Measurements from ENCODE around the gene CLDN19.
"Not testable (repeated sequence)": the region's sequence is repeated elsewhere in the genome, so short reads cannot be mapped to it uniquely, and the experiment has no call there.

CLDN19 gene

DNA sequence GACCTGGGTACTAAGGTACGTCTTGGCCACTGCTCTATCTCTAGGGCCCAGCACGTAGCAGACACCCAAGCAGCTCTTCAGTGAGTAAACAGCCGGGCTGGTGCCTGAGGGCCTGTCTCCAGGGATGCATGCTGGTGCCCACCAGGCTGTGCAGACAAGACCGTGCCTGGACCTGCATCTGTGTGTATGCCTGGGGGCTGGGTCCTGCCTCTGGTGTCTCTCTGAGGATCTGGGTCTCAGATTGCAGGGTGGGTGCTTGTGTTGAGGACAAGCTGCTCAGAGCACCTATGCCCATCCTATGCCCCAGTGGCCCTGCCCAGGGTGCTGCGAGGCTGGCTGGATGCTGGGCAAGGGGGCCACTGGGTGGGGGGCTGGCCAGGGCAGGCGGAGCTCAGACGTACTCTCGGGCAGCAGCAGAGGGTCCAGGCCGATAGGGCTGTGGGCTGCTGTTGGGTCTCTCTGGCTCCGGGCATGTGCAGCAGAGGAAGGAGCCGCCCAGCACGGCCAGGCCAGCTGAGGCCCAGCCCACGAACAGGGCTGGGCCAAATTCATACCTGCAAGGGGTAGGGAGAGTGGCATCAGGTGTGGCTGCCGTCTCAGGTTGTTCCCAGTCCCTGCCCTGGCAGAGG, 4.4 kb downstream of the CLDN19 start:
- Histone ChIP-seq H3K9me3 (ENCODE audit: control insufficient read depth, low read depth, low read length) (no peaks in the 10 kb centered on the region), H3K4me1 (ENCODE audit: control insufficient read depth, low read depth, low read length) (peaks cover 17% of the 10 kb centered on the region), H3K9ac (ENCODE audit: low read length) (no peak overlapping the region), H3K36me3 (ENCODE audit: control insufficient read depth, low read depth, low read length) (no peaks in the 10 kb centered on the region), H3K27ac (ENCODE audit: low read length) (no peak overlapping the region), H3K4me3 (ENCODE audit: low read length) (no peak overlapping the region), H3K27me3 (ENCODE audit: control insufficient read depth, insufficient read depth, low read length) (no peaks in the 10 kb centered on the region)

DNA sequence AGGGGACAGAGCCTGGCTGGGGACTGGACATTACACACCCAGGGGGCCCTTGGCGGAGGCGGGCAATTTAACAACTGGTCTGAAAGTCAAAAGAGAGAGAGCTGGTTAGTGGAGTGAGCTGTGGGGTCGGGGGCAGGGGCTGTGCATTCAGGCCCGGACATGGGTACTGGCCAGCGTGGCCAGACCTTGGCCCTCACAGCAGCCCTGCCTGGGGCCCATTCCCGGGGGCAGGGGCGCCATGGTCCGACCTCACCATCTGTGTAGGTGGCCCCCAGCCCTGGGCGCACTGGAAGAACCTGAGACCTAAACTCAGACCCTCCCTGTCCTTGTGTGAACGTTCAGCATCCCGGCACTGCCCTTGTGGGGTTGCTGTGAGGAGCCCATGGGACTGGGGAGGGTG, 5.0 kb downstream of the CLDN19 start:
- H3K27ac ChIP-seq (ENCODE audit: low read length): no peak overlapping the region
- H3K27me3 ChIP-seq (ENCODE audit: control insufficient read depth, insufficient read depth, low read length): no peaks in the 10 kb centered on the region
- H3K9me3 ChIP-seq (ENCODE audit: control insufficient read depth, low read depth, low read length): no peaks in the 10 kb centered on the region
- peaks cover 13% of the 10 kb centered on the region for H3K4me1 ChIP-seq (ENCODE audit: control insufficient read depth, low read depth, low read length)
- H3K9ac ChIP-seq (ENCODE audit: low read length): no peak overlapping the region
- H3K36me3 ChIP-seq (ENCODE audit: control insufficient read depth, low read depth, low read length): no peaks in the 10 kb centered on the region
- no peak overlapping the region for H3K4me3 ChIP-seq (ENCODE audit: low read length)

GRCh38 chr1:42734201-42735035, 5.6 kb downstream of the CLDN19 start:
- H3K9me3 ChIP-seq (ENCODE audit: control insufficient read depth, low read depth, low read length): no peaks in the 10 kb centered on the region
- no peak overlapping the region for H3K4me3 ChIP-seq (ENCODE audit: low read length)
- H3K27ac ChIP-seq (ENCODE audit: low read length): no peak overlapping the region
- H3K27me3 ChIP-seq (ENCODE audit: control insufficient read depth, insufficient read depth, low read length): no peaks in the 10 kb centered on the region
- peaks cover 9% of the 10 kb centered on the region for H3K4me1 ChIP-seq (ENCODE audit: control insufficient read depth, low read depth, low read length)
- no peak overlapping the region for H3K9ac ChIP-seq (ENCODE audit: low read length)
- H3K36me3 ChIP-seq (ENCODE audit: control insufficient read depth, low read depth, low read length): no peaks in the 10 kb centered on the region

GRCh38 chr1:42733415-42734200, 6.4 kb downstream of the CLDN19 start:
- no peaks in the 10 kb centered on the region for H3K36me3 ChIP-seq (ENCODE audit: control insufficient read depth, low read depth, low read length)
- H3K27ac ChIP-seq (ENCODE audit: low read length): no peak overlapping the region
- no peak overlapping the region for H3K4me3 ChIP-seq (ENCODE audit: low read length)
- H3K9me3 ChIP-seq (ENCODE audit: control insufficient read depth, low read depth, low read length): no peaks in the 10 kb centered on the region
- H3K9ac ChIP-seq (ENCODE audit: low read length): no peak overlapping the region
- H3K27me3 ChIP-seq (ENCODE audit: control insufficient read depth, insufficient read depth, low read length): no peaks in the 10 kb centered on the region
- peaks cover 9% of the 10 kb centered on the region for H3K4me1 ChIP-seq (ENCODE audit: control insufficient read depth, low read depth, low read length)

DNA sequence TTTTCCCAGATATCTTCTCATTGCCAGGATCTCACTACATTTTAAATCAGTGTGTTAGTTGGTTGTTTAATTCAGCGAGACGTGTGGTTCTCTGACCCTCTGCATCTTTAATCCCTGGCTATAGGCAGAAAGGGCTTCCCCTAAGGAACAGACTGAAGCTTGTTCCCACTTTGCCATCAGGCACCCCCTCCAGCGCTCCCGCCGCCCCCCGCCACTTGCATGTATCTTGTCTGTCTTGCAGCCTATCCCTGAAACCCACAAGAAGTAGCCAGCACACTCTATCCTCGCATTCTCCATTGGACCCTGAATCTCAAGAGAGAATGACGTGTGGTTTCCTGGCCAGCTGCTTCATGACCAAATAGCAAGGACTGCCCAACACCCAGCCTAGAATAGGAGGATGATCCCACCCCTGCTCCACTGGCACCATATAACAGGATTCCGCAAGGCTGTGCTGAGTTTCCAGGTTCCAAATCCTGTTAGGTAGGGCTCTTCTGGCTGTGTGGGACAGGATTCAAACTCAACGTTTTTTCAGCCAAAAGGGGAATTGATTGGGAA, 7.8 kb downstream of the CLDN19 start:
- Histone ChIP-seq H3K9ac (ENCODE audit: low read length) (no peak overlapping the region), H3K36me3 (ENCODE audit: control insufficient read depth, low read depth, low read length) (no peaks in the 10 kb centered on the region), H3K27me3 (ENCODE audit: control insufficient read depth, insufficient read depth, low read length) (no peaks in the 10 kb centered on the region), H3K4me3 (ENCODE audit: low read length) (no peak overlapping the region), H3K4me1 (ENCODE audit: control insufficient read depth, low read depth, low read length) (peaks cover 9% of the 10 kb centered on the region), H3K27ac (ENCODE audit: low read length) (no peak overlapping the region), H3K9me3 (ENCODE audit: control insufficient read depth, low read depth, low read length) (no peaks in the 10 kb centered on the region)

GRCh38 chr1:42731585-42731984, 8.5 kb downstream of the CLDN19 start:
- H3K9ac ChIP-seq (ENCODE audit: low read length): no peak overlapping the region

DNA sequence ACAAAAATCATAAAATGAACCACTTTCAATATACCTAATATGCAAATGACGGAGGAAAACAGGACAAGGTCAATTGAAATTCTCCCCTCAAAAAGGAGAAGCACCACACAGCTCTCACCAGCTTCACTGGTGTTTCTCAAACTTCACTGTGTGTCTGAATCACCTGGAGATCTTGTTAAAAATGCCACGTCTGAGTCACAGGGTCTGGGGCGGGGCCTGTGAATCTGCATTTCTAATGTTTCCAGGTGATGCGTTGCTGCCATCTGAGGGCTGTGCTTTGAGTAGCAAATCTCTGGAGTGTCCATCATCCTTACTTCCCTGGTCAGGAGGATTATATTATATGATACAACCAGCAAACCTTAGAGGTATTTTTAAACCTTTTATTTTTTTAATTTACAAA, 9.0 kb downstream of the CLDN19 start:
- H3K27ac ChIP-seq (ENCODE audit: low read length): no peak overlapping the region
- H3K4me3 ChIP-seq (ENCODE audit: low read length): no peak overlapping the region
- H3K36me3 ChIP-seq (ENCODE audit: control insufficient read depth, low read depth, low read length): no peaks in the 10 kb centered on the region
- peaks cover 9% of the 10 kb centered on the region for H3K4me1 ChIP-seq (ENCODE audit: control insufficient read depth, low read depth, low read length)
- H3K9me3 ChIP-seq (ENCODE audit: control insufficient read depth, low read depth, low read length): no peaks in the 10 kb centered on the region
- no peaks in the 10 kb centered on the region for H3K27me3 ChIP-seq (ENCODE audit: control insufficient read depth, insufficient read depth, low read length)
- H3K9ac ChIP-seq (ENCODE audit: low read length): no peak overlapping the region

More at GRCh38 chr1:42731585-42731984, 8.5 kb downstream of the CLDN19 start:
- Histone ChIP-seq H3K27me3 (ENCODE audit: control insufficient read depth, insufficient read depth, low read length) (no peaks in the 10 kb centered on the region), H3K4me3 (ENCODE audit: low read length) (no peak overlapping the region), H3K27ac (ENCODE audit: low read length) (no peak overlapping the region), H3K4me1 (ENCODE audit: control insufficient read depth, low read depth, low read length) (peaks cover 9% of the 10 kb centered on the region), H3K9me3 (ENCODE audit: control insufficient read depth, low read depth, low read length) (no peaks in the 10 kb centered on the region), H3K36me3 (ENCODE audit: control insufficient read depth, low read depth, low read length) (no peaks in the 10 kb centered on the region)

DNA sequence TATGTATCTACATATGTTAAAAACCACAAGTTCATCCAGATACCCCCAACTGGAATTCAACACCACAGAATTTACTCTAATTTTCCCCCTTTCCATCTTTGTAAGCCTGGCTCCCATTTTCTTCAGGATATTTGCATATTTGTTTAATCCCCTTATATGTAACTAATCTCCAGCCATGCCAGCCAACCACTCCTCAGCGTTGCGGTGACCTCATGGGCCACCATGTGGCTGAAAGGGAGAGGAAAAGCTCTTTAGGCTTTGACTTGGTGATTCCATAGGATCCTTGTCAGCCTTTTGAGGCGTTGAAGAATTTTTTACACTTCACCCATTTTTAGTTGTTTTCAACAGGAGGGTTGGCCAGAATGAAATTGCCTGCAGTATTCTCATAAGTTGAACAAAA, 10.0 kb downstream of the CLDN19 start:
- Histone ChIP-seq H3K4me1 (ENCODE audit: control insufficient read depth, low read depth, low read length) (peaks cover 9% of the 10 kb centered on the region), H3K4me3 (ENCODE audit: low read length) (no peak overlapping the region), H3K9me3 (ENCODE audit: control insufficient read depth, low read depth, low read length) (no peaks in the 10 kb centered on the region), H3K27me3 (ENCODE audit: control insufficient read depth, insufficient read depth, low read length) (no peaks in the 10 kb centered on the region), H3K9ac (ENCODE audit: low read length) (no peak overlapping the region), H3K36me3 (ENCODE audit: control insufficient read depth, low read depth, low read length) (no peaks in the 10 kb centered on the region), H3K27ac (ENCODE audit: low read length) (no peak overlapping the region)

GRCh38 chr1:42725820-42726219, 14.2 kb downstream of the CLDN19 start:
- not testable (repeated sequence) for H3K27ac ChIP-seq (ENCODE audit: low read length); H3K4me1 ChIP-seq (ENCODE audit: control insufficient read depth, low read depth, low read length); H3K4me3 ChIP-seq (ENCODE audit: low read length); H3K9ac ChIP-seq (ENCODE audit: low read length); H3K9me3 ChIP-seq (ENCODE audit: control insufficient read depth, low read depth, low read length); H3K27me3 ChIP-seq (ENCODE audit: control insufficient read depth, insufficient read depth, low read length); H3K36me3 ChIP-seq (ENCODE audit: control insufficient read depth, low read depth, low read length)

- H3K27me3 ChIP-seq (ENCODE audit: control insufficient read depth, insufficient read depth, low read length): no peaks in the 10 kb centered on the region
- H3K9me3 ChIP-seq (ENCODE audit: control insufficient read depth, low read depth, low read length): no peaks in the 10 kb centered on the region
These were observed 16.5 kb downstream of the CLDN19 start for GRCh38 chr1:42723511-42723910.

GRCh38 chr1:42722403-42722802, 17.6 kb downstream of the CLDN19 start:
- H3K4me3 ChIP-seq (ENCODE audit: low read length); H3K27me3 ChIP-seq (ENCODE audit: control insufficient read depth, insufficient read depth, low read length); H3K36me3 ChIP-seq (ENCODE audit: control insufficient read depth, low read depth, low read length); H3K4me1 ChIP-seq (ENCODE audit: control insufficient read depth, low read depth, low read length); H3K27ac ChIP-seq (ENCODE audit: low read length); H3K9me3 ChIP-seq (ENCODE audit: control insufficient read depth, low read depth, low read length); H3K9ac ChIP-seq (ENCODE audit: low read length): not testable (repeated sequence)

More at GRCh38 chr1:42723511-42723910, 16.5 kb downstream of the CLDN19 start:
- H3K36me3 ChIP-seq (ENCODE audit: control insufficient read depth, low read depth, low read length): no peaks in the 10 kb centered on the region
- H3K9ac ChIP-seq (ENCODE audit: low read length): no peak overlapping the region
- H3K27ac ChIP-seq (ENCODE audit: low read length): no peak overlapping the region
- H3K4me1 ChIP-seq (ENCODE audit: control insufficient read depth, low read depth, low read length): no peaks in the 10 kb centered on the region
- no peak overlapping the region for H3K4me3 ChIP-seq (ENCODE audit: low read length)

Measured in iPS-18a (cell line).